Upper lobe of left lung (tissue), 4 donors: ENCODE measurements around the gene IGFL1.

Experiments used
- CTCF ChIP-seq, 6 experiments: fragments of 450-650 bp in 4 of 6; fragments of 200-600 bp in 2 of 6; sonication (generic) in 2 of 6; IDR thresholded peaks; one replicate each; pipeline ENCODE4 v1.5.1; 2016 to 2019; ENCODE audit warnings: antibody characterized with exemption in 6 of 6
- POLR2A ChIP-seq, 4 donors: fragments of 450-650 bp; IDR thresholded peaks; one replicate each; pipeline ENCODE4 v1.5.1; 2016 to 2017; ENCODE audit warnings: antibody characterized with exemption in 4 of 4, mild to moderate bottlenecking in 2 of 4
- POLR2AphosphoS5 ChIP-seq, 2 donors: sonication (generic); formaldehyde crosslinking; IDR thresholded peaks; one replicate each; pipeline ENCODE4 v1.5.1; 2017; ENCODE audit warnings: antibody characterized with exemption in 2 of 2

GRCh38 chr19:46229442-46229841, at the start of gene IGFL1:
- TF ChIP-seq CTCF (IDR thresholded peaks at IDR 0.05): no peak
- TF ChIP-seq POLR2AphosphoS5 (IDR thresholded peaks at IDR 0.05): no peak
- no peak for TF ChIP-seq POLR2A (IDR thresholded peaks at IDR 0.05)
